ENCODE results near the gene FARSA.

GRCh38 chr19:12893582-12893981, 39.9 kb downstream of the FARSA start:
- TF ChIP-seq CTCF (IDR thresholded peaks at IDR 0.05): no peak
- no peak for TF ChIP-seq POLR2A (IDR thresholded peaks at IDR 0.05)
